ENCODE measurements around the gene CAMTA1.

The CAMTA1 gene

GRCh38 chr1:7468248-7468647 is 683.0 kb downstream of the CAMTA1 start:
- no peak for DNase-seq (ENCODE audit: low spot score)
- no peak for TF ChIP-seq CTCF (IDR thresholded peaks at IDR 0.05; ENCODE audit: borderline replicate concordance, control extremely low read depth, extremely low read depth, insufficient read depth, missing control alignments)
- in situ Hi-C loops (cut with MboI; ENCODE audit: low sequenced_read_pairs, unreplicated experiment): no loop called here

GRCh38 chr1:7469255-7469938 is 684.1 kb downstream of the CAMTA1 start:
- no peak for DNase-seq (ENCODE audit: low spot score)
- in situ Hi-C loops (cut with MboI; ENCODE audit: low sequenced_read_pairs, unreplicated experiment): no loop called here
- no peak for TF ChIP-seq CTCF (IDR thresholded peaks at IDR 0.05; ENCODE audit: borderline replicate concordance, control extremely low read depth, extremely low read depth, insufficient read depth, missing control alignments)

DNA sequence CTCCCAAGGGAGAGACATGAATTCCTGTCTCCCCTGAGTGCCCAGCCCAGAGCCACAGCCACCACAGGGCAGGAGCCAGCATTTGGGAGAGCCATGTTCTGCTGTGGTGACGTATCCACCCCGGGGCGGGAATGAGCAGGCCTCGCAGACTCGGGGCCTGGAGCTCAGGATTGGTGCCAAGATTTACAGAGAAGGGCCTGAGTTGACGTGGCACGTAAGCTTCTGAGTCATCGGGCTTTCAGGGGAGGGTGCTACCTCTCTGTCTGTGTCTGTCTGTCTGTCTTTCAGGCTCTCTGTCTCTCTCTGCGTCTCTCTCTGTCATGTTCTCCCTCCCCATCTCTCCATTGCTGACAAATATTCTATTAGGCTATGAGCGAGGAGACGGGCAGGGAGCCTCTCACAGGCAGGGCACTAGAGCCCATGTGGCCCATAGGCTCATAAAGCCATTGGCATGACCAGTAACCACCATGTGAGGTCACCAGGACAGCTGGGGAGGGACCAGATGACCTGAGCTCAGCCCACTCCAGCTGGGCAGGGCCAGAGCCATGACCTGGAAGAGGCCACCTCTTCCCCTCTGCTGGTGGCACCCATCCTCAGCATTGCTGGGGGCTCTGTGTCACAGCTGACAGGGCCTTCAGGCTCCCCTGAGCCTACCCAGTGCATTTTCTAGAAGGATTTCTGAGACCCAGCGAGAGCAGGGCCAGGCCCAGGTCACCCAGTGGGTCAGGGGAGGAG is 685.8 kb downstream of the CAMTA1 start:
- no peak for DNase-seq (ENCODE audit: low spot score)
- in situ Hi-C loops (cut with MboI; ENCODE audit: low sequenced_read_pairs, unreplicated experiment): no loop called here
- TF ChIP-seq CTCF (IDR thresholded peaks at IDR 0.05; ENCODE audit: borderline replicate concordance, control extremely low read depth, extremely low read depth, insufficient read depth, missing control alignments): no peak

- no peak for TF ChIP-seq CTCF (IDR thresholded peaks at IDR 0.05; ENCODE audit: borderline replicate concordance, control extremely low read depth, extremely low read depth, insufficient read depth, missing control alignments)
- in situ Hi-C loops (cut with MboI; ENCODE audit: low sequenced_read_pairs, unreplicated experiment): no loop called here
- DNase-seq (ENCODE audit: low spot score): no peak
Measured at GRCh38 chr1:7471836-7472235, 686.6 kb downstream of the CAMTA1 start.

- in situ Hi-C loops (cut with MboI; ENCODE audit: low sequenced_read_pairs, unreplicated experiment): no loop called here
- DNase-seq (ENCODE audit: low spot score): no peak
- no peak for TF ChIP-seq CTCF (IDR thresholded peaks at IDR 0.05; ENCODE audit: borderline replicate concordance, control extremely low read depth, extremely low read depth, insufficient read depth, missing control alignments)
Measured at GRCh38 chr1:7473223-7474142, 688.2 kb downstream of the CAMTA1 start.

DNA sequence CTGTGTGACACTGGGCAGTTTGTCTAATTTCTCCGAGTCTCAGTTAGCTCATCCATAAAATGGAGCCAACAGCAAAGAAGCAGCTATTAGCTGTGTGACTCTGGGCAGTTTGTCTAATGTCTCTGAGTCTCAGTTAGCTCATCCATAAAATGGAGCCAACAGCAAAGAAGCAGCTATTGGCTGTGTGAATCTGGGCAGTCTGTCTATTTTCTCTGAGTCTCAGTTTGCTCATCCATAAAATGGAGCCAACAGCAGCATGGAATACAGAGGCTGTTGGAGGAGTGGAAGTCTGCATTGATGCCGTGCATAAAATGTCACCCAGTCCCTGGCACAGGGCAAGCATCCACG is 688.9 kb downstream of the CAMTA1 start:
- TF ChIP-seq CTCF (IDR thresholded peaks at IDR 0.05; ENCODE audit: borderline replicate concordance, control extremely low read depth, extremely low read depth, insufficient read depth, missing control alignments): no peak
- DNase-seq (ENCODE audit: low spot score): no peak
- in situ Hi-C loops (cut with MboI; ENCODE audit: low sequenced_read_pairs, unreplicated experiment): no loop called here
